Loucy (cell line): ENCODE results near the gene ILK.
A peak's percentile ranks its signal among the peaks of the same experiment; 100 is the strongest.

Experiments
- H2AFZ ChIP-seq: fragments of 200-600 bp; sonication (generic); 2 replicates; pipeline ENCODE4 v1.6.0; 2016; ENCODE audit warnings: antibody characterized with exemption, mild to moderate bottlenecking, low read length, moderate library complexity
- H3F3A ChIP-seq: fragments of 200-600 bp; 2 replicates; pipeline ENCODE4 v1.6.0; 2016; ENCODE audit warnings: antibody characterized with exemption, low read depth, mild to moderate bottlenecking
- H3K27me3 ChIP-seq: fragments of 200-600 bp; sonication (generic); 2 replicates; pipeline ENCODE4 v1.6.1; 2014; ENCODE audit warnings: low read length, mild to moderate bottlenecking; ENCODE audit not compliant: insufficient read depth, poor library complexity, severe bottlenecking
- H3K36me3 ChIP-seq: fragments of 200-600 bp; sonication (generic); 2 replicates; pipeline ENCODE4 v1.6.1; 2016; ENCODE audit warnings: low read length; ENCODE audit not compliant: insufficient read depth
- H3K4me1 ChIP-seq: fragments of 200-600 bp; sonication (generic); 2 replicates; pipeline ENCODE4 v1.5.1; 2014; ENCODE audit warnings: low read length, mild to moderate bottlenecking; ENCODE audit not compliant: insufficient read depth, poor library complexity, severe bottlenecking
- H3K4me2 ChIP-seq: fragments of 200-600 bp; sonication (generic); 2 replicates; pipeline ENCODE4 v1.6.0; 2014; ENCODE audit warnings: antibody characterized with exemption, low read length, low read depth, mild to moderate bottlenecking; ENCODE audit not compliant: poor library complexity, severe bottlenecking
- H3K4me3 ChIP-seq: fragments of 200-600 bp; sonication (generic); 2 replicates; pipeline ENCODE4 v1.5.1; 2014; ENCODE audit warnings: low read length, mild to moderate bottlenecking, mixed read lengths; ENCODE audit not compliant: poor library complexity, severe bottlenecking
- H3K79me2 ChIP-seq: fragments of 200-600 bp; sonication (generic); 2 replicates; pipeline ENCODE4 v1.6.1; 2014; ENCODE audit warnings: low read length; ENCODE audit not compliant: insufficient read depth
- H3K9ac ChIP-seq: fragments of 200-600 bp; sonication (generic); 2 replicates; pipeline ENCODE4 v1.6.0; 2014; ENCODE audit warnings: mild to moderate bottlenecking, low read depth, low read length, moderate library complexity; ENCODE audit not compliant: poor library complexity, severe bottlenecking
- H3K9me2 ChIP-seq: fragments of 200-600 bp; sonication (generic); replicated peaks from 2 replicates; pipeline ENCODE4 v1.6.1; 2016; ENCODE audit warnings: low read depth, low read length, mixed read lengths
- H3K9me3 ChIP-seq: fragments of 200-600 bp; sonication (generic); 2 replicates; pipeline ENCODE4 v1.6.1; 2014; ENCODE audit warnings: mild to moderate bottlenecking, antibody characterized with exemption, low read length, low read depth; ENCODE audit not compliant: insufficient read depth
- H4K20me1 ChIP-seq: fragments of 200-600 bp; sonication (generic); 2 replicates; pipeline ENCODE4 v1.6.0; 2014; ENCODE audit warnings: antibody characterized with exemption, low read length, mild to moderate bottlenecking; ENCODE audit not compliant: insufficient read depth, poor library complexity, severe bottlenecking
- EZH2phosphoT487 ChIP-seq: fragments of 200-600 bp; IDR thresholded peaks from 2 replicates; pipeline ENCODE4 v1.6.1; 2018; ENCODE audit warnings: antibody characterized with exemption, mild to moderate bottlenecking, moderate library complexity, borderline replicate concordance
- TF ChIP-seq, protein P1 (sequence below): fragments of 200-600 bp; sonication (generic); conservative IDR thresholded peaks from 2 replicates; pipeline ENCODE4 v1.5.1; 2014; ENCODE audit warnings: mild to moderate bottlenecking, antibody characterized with exemption, low read length

Gene ILK

GRCh38 chr11:6646918-6647679 lies 43.5 kb downstream of the ILK start:
- Histone ChIP-seq H3K9me3 (no peaks in the 10 kb centered on the region), H3K36me3 (no peaks in the 10 kb centered on the region), H3K9me2 (no peaks in the 10 kb centered on the region), H3K9ac (peak overlapping the region; percentile 62), H2AFZ (peak overlapping the region; percentile 83), H3K79me2 (no peaks in the 10 kb centered on the region), H3K27me3 (no peaks in the 10 kb centered on the region), H3F3A (no peaks in the 10 kb centered on the region), H3K4me3 (peak overlapping the region; percentile 57), H3K4me2 (peak overlapping the region; percentile 86), H4K20me1 (no peaks in the 10 kb centered on the region), H3K4me1 (peaks cover 28% of the 10 kb centered on the region)
- TF ChIP-seq, protein P1, sequence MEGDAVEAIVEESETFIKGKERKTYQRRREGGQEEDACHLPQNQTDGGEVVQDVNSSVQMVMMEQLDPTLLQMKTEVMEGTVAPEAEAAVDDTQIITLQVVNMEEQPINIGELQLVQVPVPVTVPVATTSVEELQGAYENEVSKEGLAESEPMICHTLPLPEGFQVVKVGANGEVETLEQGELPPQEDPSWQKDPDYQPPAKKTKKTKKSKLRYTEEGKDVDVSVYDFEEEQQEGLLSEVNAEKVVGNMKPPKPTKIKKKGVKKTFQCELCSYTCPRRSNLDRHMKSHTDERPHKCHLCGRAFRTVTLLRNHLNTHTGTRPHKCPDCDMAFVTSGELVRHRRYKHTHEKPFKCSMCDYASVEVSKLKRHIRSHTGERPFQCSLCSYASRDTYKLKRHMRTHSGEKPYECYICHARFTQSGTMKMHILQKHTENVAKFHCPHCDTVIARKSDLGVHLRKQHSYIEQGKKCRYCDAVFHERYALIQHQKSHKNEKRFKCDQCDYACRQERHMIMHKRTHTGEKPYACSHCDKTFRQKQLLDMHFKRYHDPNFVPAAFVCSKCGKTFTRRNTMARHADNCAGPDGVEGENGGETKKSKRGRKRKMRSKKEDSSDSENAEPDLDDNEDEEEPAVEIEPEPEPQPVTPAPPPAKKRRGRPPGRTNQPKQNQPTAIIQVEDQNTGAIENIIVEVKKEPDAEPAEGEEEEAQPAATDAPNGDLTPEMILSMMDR: no peak
- TF ChIP-seq EZH2phosphoT487: no peak

DNA sequence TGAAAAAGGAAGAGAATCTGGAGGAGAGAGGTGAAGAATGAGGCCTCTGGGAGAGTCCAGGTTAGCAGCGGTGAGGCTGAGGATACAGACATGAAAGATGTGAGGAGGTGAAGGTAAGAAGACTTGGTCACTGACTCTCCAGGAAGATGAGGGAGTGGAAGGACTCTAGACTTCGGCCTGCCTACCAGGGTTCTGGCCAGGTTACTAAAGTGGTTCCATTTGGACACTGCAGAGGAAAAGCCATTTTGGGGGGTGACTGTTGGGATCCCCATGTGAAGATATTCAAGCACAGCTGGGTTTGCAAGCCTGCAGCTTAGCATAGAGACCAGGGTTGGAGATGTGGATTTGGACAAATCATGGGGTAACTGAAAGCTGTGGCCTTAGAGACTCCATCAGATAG lies 44.3 kb downstream of the ILK start:
- TF ChIP-seq EZH2phosphoT487: no peak
- TF ChIP-seq, protein P1: no peak
- Histone ChIP-seq H3K36me3 (no peaks in the 10 kb centered on the region), H4K20me1 (no peaks in the 10 kb centered on the region), H3K79me2 (no peaks in the 10 kb centered on the region), H3F3A (no peaks in the 10 kb centered on the region), H3K9me3 (no peaks in the 10 kb centered on the region), H3K4me1 (peaks cover 28% of the 10 kb centered on the region), H3K4me3 (no peak overlapping the region), H3K9ac (peak overlapping the region; percentile 62), H3K9me2 (no peaks in the 10 kb centered on the region), H3K4me2 (peak overlapping the region; percentile 86), H3K27me3 (no peaks in the 10 kb centered on the region), H2AFZ (no peak overlapping the region)

DNA sequence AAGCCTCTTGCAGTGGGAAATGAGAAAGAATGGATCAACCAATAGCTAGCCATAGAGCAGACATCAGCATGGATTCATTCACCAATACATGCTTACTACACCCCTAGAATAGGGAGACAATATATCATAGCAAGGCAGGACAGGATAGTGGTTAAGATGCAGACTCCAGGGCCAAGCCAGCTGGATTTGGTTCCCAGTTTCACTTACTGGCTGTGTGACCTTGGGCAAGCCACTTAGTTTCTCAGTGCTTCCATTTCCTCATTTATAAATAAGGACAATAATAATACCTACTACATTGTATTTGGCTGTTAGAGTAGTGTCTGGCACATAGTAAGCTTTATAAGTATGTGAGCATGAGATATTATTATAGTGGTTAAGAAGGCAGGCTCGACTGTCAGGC lies 44.9 kb downstream of the ILK start:
- no peaks in the 10 kb centered on the region for H3F3A ChIP-seq
- no peaks in the 10 kb centered on the region for H3K9me2 ChIP-seq
- peaks cover 28% of the 10 kb centered on the region for H3K4me1 ChIP-seq
- H3K9ac ChIP-seq: no peak overlapping the region
- no peaks in the 10 kb centered on the region for H3K36me3 ChIP-seq
- no peaks in the 10 kb centered on the region for H3K9me3 ChIP-seq
- H3K4me3 ChIP-seq: no peak overlapping the region
- H3K4me2 ChIP-seq: no peak overlapping the region
- no peaks in the 10 kb centered on the region for H3K79me2 ChIP-seq
- H2AFZ ChIP-seq: no peak overlapping the region
- H3K27me3 ChIP-seq: no peaks in the 10 kb centered on the region
- no peaks in the 10 kb centered on the region for H4K20me1 ChIP-seq
- TF ChIP-seq EZH2phosphoT487: no peak

DNA sequence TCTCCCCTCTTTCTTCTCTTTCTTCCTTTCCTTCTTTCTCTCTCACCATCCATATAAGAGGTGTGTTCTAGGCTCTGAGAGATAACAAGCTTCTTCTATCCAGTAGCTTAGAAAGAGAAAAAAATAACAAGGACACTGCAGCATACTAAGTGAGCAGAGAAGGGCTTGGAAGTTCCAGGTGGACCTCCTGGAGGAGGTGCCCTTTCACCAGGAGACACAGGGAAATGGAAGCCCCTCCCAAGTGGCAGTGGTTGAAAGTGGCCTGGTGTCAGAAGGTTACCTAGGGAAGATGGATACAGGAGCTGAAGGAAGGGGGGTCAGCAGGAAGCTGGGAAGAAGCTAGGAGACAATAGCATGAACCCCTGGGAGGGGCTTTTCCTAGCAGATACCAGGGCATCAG lies 46.5 kb downstream of the ILK start:
- Histone ChIP-seq H3K9me3 (no peaks in the 10 kb centered on the region), H3K9me2 (no peaks in the 10 kb centered on the region), H3K4me2 (no peak overlapping the region), H3K4me3 (no peak overlapping the region), H3K4me1 (peaks cover 28% of the 10 kb centered on the region), H3K27me3 (no peaks in the 10 kb centered on the region), H3K9ac (no peak overlapping the region), H3F3A (no peaks in the 10 kb centered on the region), H4K20me1 (no peaks in the 10 kb centered on the region), H3K36me3 (no peaks in the 10 kb centered on the region), H2AFZ (no peak overlapping the region), H3K79me2 (no peaks in the 10 kb centered on the region)
- TF ChIP-seq, protein P1: no peak
- TF ChIP-seq EZH2phosphoT487: no peak
